ENCODE results near the gene MAP3K14.

MAP3K14 gene

GRCh38 chr17:45317111-45317928, 500 bp upstream of the MAP3K14 start:
- DNase-seq: peak; percentile 93 to 100 (median 99)

DNA sequence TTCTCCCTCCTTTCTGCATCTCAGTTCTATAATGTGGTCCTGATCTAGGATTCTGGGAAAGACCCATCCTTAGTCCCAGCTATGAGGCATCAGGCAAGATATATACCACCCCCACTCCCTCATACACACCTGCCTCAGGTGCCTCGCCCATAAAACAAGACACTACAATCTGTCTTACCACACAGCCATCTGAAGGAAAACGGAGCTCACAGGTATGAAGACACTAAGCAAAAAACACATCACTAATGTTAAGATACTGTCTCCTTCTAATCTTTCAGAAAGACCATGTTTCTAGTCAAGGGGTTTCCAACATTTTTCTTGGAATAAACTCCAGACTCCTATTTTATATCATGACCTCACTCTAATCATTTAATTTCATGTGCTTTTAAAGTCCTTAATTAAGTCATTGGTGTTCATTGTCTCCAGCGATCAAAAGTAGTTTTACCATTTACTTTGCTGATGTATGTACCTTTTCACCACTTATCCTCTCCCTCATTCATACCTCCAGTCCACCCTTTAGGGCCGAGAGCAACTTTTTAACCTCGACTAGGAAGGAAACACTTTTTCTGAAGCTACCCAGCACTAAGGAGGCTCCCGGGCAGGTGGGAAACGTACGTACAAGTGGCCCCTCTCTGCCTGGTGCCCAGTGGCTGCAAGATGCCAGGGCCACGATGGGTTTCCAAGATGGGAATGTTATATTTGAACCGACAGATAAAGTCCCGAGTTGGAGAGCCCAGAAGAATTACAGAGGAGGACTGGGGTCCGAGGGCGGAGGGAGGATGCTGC, 979 bp downstream of the MAP3K14 start:
- DNase-seq: no peak

DNA sequence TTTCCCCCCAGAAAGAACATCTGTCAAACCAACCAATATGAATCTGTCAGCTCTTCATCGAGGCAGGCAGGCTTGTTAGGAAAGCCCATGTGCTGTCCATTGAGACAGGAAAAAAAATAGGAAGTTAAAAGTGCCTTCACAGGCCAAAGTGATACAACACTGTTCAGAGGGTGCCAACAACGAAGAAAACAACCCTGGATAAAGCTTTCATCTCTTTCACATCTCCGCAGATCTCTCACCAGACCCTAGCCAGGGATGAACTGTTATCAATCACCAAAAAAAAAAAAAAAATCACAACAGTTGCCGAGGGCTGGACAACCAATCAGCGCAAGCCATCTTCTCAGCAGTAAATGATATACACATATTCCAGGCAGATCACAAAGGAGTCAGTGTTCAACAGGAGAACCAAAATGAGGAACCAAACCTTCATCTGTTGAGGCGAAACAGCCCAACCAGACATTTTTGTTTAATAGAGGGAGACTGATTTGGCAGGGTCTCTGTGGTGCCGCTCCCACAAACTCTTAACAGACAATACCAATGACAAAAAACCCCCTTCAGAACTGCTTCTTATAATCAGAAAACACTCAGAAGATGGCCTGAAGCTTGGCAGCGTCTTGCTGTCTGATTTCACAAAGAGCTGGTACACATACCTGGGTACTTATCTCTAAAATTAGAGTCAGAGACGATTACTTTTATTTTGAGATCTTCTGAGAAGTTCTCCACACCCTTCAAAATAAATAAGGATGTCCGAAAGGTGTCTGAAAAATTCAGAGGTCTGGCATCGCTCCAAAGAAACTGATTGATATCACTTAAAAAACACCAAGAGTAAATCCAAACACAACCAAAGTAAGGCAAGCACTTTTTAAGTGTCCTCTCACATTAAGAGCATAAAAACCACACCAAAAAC, 1.8 kb downstream of the MAP3K14 start:
- DNase-seq: no peak

DNA sequence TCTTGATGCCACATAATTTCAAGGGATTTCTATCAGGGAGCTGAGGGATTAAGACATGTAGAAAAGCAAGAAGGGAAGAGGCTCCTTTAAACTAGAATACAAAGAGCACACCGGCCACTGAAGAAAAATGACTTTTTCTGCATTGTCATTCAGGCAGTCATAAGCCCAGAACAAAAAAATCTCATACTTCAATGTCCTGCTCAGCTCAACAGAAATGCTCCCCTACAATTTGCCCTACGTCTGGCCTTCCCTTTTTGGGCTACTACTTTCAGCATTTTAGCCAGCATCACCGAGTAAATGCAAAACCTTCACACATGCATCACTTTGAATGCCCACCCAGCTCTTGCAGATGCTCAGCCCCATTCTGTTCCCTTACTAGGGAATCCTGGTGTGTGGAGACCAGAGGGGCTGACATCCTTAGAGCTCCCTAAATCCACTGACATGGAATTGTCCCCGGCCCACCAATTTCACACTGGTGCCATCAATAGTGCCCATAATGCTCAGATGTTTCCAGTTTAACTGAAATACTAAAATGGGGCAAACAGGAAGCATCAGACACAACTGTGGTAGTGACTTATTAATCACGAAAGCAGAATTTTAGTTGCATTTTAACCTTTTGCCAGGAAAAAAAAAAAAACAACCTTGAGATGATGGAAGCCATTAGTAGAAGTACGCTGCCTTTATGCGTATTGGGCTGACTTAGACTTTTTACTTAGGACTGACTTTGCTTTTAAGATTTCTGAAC, 2.7 kb downstream of the MAP3K14 start:
- DNase-seq: no peak

- no peak for DNase-seq
Observed at GRCh38 chr17:45313421-45313771, 3.4 kb downstream of the MAP3K14 start.

DNA sequence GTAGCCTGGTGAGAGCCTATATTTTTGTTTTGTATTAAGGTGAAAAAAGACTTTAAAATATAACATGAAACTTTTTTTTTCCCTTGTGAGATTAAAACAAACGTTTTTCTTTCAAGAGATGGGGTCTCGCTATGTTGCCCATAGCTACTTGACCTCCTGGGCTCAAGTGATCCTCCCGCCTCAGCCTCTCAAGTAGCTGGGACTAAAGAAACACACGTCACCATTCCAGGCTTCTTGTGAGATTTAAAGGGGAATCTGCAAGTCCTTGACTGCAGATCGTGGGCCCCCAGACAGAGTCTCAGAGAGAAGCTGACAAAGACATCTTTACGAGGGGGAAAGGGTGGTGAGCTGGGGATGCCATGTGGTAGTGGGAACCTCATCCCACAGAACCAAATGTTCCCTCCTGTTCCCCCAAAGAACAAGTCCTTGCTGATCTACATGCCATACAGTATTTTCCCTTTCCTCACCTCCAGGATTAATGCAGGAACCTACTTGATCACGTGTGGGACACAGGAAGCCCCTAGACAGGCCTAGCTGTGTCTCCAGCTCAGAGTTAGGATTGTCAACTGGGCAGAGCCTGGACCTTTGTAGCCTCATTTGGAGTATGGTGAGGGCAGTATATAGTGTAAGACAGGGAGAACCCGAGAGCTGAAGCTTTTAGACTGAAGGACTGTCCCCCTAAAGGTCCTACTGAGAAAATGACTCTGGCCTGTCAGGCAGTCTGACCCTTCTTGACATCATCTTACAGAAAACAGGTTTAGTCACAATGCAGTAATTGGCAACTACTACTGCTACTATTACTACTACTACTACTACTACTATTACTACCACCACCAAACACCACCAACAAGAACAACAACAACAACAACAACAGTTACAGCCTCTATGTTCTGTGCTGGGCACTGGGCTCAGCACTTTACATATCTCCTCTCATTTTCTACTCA, 4.1 kb downstream of the MAP3K14 start:
- no peak for DNase-seq

GRCh38 chr17:45311760-45312476, 4.9 kb downstream of the MAP3K14 start:
- DNase-seq: no peak

GRCh38 chr17:45311401-45311759, 5.4 kb downstream of the MAP3K14 start:
- DNase-seq: no peak

DNA sequence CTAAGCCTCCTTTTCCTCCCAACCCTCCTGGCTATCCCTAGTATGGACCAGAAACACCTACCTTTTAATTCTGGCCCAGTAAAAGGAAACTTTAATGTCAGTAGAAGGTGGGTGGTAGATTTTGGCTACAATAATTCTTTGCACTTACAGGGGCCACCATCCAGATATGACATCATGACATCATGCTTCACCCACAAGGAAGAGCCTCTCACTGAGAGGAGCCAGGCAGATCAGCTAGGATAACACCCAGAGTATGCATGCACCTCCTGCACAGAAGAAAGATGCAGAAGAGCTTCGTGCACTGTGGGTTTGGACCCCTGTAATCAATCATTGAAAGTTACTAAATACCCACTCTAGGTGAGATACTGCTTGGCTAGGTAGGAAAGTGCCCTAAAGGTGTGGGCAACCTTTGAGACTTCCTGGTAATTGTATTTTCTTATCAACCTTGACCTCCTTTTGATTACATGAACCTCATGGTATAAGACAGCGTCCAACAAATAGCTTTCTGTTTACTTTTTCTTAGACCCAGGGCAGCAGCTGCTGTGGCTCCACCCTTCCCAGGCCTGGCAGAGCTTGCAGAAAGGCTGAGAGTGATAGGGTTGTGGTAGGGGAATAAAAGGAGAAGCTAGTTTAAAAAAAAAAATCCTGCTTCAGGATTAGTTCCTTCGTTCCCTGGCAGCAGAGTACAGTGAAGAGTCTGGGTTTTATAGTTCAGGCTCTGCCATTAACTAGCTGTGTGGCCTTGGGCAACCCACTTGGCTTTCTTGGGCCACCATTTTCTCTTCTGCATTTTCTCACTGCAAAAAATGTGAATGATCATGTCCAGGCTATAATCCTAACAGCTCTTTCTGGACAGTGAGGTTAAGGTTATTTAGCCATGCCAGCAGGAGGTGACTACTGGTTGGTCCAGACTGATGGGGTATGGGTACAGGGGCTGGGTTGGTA, 6.2 kb downstream of the MAP3K14 start:
- DNase-seq: no peak

DNA sequence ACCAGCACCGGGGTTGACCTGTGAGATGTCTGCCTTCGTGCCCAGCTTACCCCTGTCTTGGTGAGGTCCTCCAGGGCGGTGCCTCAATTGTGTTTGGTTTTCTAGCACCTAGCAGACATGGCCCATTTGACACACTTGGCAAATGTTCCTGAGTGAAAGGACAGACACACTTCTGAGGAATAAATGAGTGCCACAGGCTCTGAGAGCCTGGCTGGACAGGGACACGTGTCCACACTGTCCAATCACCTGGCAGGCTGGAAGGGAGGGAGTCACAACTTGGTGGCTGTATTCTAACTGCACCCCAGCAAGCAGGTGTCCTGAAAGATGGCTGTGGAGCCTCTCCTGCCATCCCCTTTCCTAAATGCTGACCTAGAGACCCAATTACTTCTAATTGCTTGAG, 7.4 kb downstream of the MAP3K14 start:
- no peak for DNase-seq

- DNase-seq: no peak
Observed at GRCh38 chr17:45308840-45309239, 8.0 kb downstream of the MAP3K14 start.

GRCh38 chr17:45308016-45308365, 8.8 kb downstream of the MAP3K14 start:
- DNase-seq: no peak

- DNase-seq: peak in 3 of 58 donors; percentile 23 to 35 (median 25)
Observed at GRCh38 chr17:45307290-45308015, 9.4 kb downstream of the MAP3K14 start.

- no peak for DNase-seq
Observed at GRCh38 chr17:45306623-45307022, 10.2 kb downstream of the MAP3K14 start.

GRCh38 chr17:45306094-45306493, 10.7 kb downstream of the MAP3K14 start:
- no peak for DNase-seq

- DNase-seq: no peak
Observed at GRCh38 chr17:45305530-45306087, 11.2 kb downstream of the MAP3K14 start.

- peak in 25 of 58 donors; percentile 12 to 61 (median 28) for DNase-seq
Observed at GRCh38 chr17:45302649-45303173, 14.1 kb downstream of the MAP3K14 start.
